Astrocyte of the cerebellum (primary cell): ENCODE measurements around the gene OR13C5.
"Not testable (repeated sequence)": the region's sequence is repeated elsewhere in the genome, so short reads cannot be mapped to it uniquely, and the experiment has no call there.

Experiments
- DNase-seq: peaks from one replicate; pipeline ENCODE4 v3.0.0-alpha.2; 2011; ENCODE audit warnings: low read depth
- H3K4me3 ChIP-seq: 2 replicates; pipeline ENCODE4 v1.5.1; 2011; ENCODE audit warnings: mild to moderate bottlenecking, low read depth, low read length, moderate library complexity
- in situ Hi-C: cut with HindIII; loops from 2 replicates; pipeline ENCODE4 v1.10.0; 2017; ENCODE audit warnings: low sequenced_read_pairs
- TF ChIP-seq, protein P1 (sequence below): IDR thresholded peaks from 2 replicates; pipeline ENCODE4 v1.5.1; 2012; ENCODE audit warnings: low read length, low read depth, moderate library complexity, mild to moderate bottlenecking; ENCODE audit errors: missing control alignments

Gene OR13C5

DNA sequence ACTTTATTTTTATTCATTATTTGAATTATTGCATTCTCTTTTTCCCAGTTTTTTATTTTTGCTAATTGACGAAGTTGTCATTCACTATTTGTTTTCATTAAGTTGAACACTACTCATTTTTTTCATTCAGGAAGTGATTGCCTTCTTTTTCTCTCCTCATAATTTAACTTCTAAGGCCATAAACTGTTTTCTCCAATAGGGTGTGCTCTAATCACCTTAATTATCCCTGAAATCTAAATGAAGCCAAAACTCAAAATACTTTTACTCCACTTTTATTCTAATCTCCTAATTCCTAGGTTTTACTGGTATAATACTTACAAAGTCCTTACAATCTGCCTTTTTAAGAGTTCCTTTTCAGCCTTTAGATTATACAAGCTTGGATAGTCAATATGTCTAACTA is 9.1 kb upstream of the OR13C5 start:
- no peak overlapping the region for H3K4me3 ChIP-seq
- TF ChIP-seq, protein P1, sequence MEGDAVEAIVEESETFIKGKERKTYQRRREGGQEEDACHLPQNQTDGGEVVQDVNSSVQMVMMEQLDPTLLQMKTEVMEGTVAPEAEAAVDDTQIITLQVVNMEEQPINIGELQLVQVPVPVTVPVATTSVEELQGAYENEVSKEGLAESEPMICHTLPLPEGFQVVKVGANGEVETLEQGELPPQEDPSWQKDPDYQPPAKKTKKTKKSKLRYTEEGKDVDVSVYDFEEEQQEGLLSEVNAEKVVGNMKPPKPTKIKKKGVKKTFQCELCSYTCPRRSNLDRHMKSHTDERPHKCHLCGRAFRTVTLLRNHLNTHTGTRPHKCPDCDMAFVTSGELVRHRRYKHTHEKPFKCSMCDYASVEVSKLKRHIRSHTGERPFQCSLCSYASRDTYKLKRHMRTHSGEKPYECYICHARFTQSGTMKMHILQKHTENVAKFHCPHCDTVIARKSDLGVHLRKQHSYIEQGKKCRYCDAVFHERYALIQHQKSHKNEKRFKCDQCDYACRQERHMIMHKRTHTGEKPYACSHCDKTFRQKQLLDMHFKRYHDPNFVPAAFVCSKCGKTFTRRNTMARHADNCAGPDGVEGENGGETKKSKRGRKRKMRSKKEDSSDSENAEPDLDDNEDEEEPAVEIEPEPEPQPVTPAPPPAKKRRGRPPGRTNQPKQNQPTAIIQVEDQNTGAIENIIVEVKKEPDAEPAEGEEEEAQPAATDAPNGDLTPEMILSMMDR: peak; percentile 10
- DNase-seq: no peak
- in situ Hi-C loops: no loop called here

DNA sequence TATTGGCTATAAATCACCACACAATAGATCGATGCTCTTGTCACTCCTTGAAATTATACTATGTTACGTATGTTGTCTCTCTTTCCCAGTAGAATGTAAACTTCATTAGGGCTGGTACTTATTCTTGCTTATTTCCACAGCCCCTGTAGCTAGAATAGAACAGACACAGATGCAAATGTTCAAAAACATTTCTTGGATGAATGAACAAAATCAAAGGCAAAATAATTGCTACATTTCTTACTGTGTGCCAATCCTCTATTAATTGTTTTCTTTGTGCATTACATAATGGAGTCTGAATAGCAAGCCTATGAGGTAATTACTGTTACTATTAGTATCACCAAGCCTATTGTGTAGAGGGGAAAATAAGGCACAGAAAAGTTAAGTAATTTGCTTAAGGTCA is 6.9 kb upstream of the OR13C5 start:
- in situ Hi-C loops: no loop called here
- DNase-seq: peak; percentile 9
- H3K4me3 ChIP-seq: no peak overlapping the region
- TF ChIP-seq, protein P1: no peak

DNA sequence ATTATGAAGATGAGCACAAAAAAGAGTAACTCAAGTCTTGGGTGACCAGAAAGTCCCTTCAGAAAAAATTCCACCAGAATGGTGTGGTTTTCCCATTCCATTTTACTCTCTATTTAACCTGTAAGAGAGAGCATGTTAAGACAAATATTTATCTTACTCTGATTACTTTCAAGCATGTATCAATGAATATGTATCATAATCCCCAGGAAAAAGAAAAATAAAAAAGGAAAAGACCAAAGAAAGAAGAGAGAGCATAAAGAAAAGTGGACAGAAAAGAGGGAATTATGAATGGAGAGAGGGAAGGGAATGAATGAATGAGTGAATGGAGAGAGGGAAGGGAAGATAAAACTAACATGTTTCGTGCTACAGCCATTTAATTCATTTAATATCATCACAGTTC is 6.3 kb upstream of the OR13C5 start, which contains the start of gene OR13C2:
TSS of gene OR13C2 (minus strand) at position 101 of the 400 bp plus-strand sequence. CDS start at position 101, 0 bp downstream.
- in situ Hi-C loops, DNase-seq, H3K4me3 ChIP-seq: not testable (repeated sequence)

DNA sequence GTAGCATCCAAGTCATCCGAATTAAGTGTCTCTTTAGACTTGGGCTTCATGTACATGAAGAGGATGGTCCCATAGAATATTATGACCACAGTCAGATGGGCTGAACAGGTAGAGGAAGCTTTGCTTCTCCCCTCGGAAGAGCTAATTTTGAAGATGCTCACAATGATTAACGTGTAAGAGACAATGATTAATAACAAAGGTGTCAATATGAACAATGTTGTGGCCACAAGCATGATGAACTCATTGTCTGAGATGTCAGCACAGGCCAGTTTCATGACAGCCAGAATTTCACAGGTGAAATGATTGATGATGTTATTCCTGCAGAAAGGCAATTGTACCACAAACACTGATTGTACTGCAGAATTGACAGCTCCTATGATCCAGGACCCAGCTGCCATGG is 5.6 kb upstream of the OR13C5 start:
- in situ Hi-C loops: no loop called here
- DNase-seq: no peak
- no peak overlapping the region for H3K4me3 ChIP-seq
- TF ChIP-seq, protein P1: no peak

DNA sequence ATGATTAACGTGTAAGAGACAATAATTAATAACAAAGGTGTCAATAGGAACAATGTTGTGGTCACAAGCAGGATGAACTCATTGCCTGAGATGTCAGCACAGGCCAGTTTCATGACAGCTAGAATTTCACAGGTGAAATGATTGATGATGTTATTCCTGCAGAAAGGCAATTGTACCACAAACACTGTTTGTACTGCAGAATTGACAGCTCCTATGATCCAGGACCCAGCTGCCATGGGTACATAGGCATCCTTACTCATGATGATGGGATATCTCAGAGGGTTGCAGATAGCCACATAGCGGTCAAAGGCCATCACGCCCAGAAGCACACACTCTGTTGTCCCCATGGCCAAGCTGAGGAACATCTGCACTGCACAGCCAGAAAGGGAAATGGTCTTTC is 464 bp downstream of the OR13C5 start:
- DNase-seq, in situ Hi-C loops, H3K4me3 ChIP-seq: not testable (repeated sequence)

DNA sequence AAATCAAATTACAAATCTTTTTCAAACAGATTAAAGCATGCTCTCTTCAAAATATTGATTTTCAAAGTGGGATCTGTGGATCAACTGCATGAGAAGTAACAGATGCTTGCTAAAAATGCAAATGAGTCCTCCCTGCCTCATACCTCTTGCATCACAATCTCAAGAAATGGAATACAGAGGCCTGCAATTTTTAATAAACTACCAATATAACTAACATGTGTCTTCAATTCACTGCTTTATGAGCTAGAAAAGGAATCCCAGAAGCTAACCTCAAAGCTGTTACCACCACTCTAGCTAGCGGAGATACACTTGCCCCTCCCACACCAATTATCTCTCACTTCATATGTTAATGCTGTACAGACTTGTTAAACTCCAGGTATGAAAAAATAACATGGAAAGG is 9.6 kb downstream of the OR13C5 start:
- H3K4me3 ChIP-seq: no peak overlapping the region
- TF ChIP-seq, protein P1: no peak
- DNase-seq: no peak
- in situ Hi-C loops: loop anchor here (5.0 kb wide), 1 partner anchor 38 kb away; no protein-coding TSS in a partner anchor

DNA sequence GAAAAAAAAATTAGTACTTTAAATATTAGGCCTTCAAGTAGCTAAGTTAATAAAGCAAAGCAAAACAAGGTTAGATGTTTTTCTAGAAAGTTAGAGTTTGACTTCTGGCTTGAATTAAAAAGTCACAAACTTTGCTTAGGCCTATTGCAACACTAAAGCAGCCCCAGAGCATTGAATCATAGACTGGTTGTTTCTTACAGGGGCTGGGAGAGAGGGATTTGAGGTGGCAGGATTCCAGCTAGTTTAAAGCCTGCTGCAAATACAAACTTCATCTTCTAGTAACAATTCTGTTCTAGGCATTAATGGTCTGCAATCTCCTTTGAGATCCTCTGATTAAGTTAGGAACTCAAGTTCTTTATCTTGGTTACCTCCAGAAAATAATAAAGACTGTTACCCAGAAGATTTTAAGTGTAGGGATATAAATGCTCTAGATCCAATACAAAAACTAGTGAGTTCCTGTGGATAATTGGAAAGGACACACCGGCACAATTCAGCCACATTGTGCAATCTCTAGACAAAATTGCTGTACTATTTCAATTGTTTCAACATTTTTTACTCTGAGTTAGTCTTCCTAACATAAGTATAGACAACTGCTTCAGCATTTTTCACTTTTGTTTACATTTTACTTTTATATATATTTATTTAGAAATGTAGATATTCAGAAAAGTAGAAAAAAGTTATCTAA is 12.6 kb downstream of the OR13C5 start:
- TF ChIP-seq, protein P1: no peak
- no peak overlapping the region for H3K4me3 ChIP-seq
- in situ Hi-C loops: no loop called here
- DNase-seq: no peak

DNA sequence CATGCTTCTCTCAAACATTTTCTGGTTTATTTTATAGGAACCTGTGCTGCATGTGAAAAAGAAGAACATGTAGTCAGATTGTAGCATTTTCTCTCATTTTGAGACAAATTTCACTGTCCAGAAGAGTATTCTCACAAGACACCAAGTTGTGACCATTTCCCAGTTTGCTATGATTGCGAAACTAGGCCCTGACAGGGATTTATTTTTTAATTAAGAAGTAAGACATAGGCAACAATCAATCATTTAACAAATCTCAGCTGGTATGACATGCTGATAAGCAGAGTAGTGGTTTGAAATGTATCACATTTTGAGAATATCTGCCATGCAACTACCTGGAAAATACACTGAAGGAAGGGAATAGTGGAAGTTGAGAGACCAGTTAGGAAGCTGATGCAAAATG is 18.7 kb downstream of the OR13C5 start:
- H3K4me3 ChIP-seq: no peak overlapping the region
- TF ChIP-seq, protein P1: no peak
- in situ Hi-C loops: no loop called here
- DNase-seq: no peak
